Choroid plexus epithelial cell (primary cell): ENCODE results near the gene BTBD6.
A peak's percentile ranks its signal among the peaks of the same experiment; 100 is the strongest.

ENCODE experiments used
- DNase-seq: peaks from one replicate; pipeline ENCODE4 v3.0.0-alpha.2; 2010; ENCODE audit warnings: low read depth
- H3K4me3 ChIP-seq: 2 replicates; pipeline ENCODE4 v1.5.1; 2011; ENCODE audit warnings: low read depth, mild to moderate bottlenecking, control low read depth, low read length, moderate library complexity
- CTCF ChIP-seq: conservative IDR thresholded peaks from 2 replicates; pipeline ENCODE4 v1.5.1; 2011; ENCODE audit warnings: low read depth, mild to moderate bottlenecking, control low read depth, inconsistent platforms, low read length, moderate library complexity

The BTBD6 gene

GRCh38 chr14:105206873-105207272, 41.5 kb upstream of the BTBD6 start:
- no peak for TF ChIP-seq CTCF
- H3K4me3 ChIP-seq, result no peak overlapping the region
- DNase-seq, result no peak

- H3K4me3 ChIP-seq, result no peak overlapping the region
- TF ChIP-seq CTCF, result peak; percentile 27
- no peak for DNase-seq
These were observed 40.9 kb upstream of the BTBD6 start for GRCh38 chr14:105207460-105207901.

GRCh38 chr14:105207996-105208737, 40.2 kb upstream of the BTBD6 start:
- no peak for TF ChIP-seq CTCF
- no peak for DNase-seq
- H3K4me3 ChIP-seq, result no peak overlapping the region

DNA sequence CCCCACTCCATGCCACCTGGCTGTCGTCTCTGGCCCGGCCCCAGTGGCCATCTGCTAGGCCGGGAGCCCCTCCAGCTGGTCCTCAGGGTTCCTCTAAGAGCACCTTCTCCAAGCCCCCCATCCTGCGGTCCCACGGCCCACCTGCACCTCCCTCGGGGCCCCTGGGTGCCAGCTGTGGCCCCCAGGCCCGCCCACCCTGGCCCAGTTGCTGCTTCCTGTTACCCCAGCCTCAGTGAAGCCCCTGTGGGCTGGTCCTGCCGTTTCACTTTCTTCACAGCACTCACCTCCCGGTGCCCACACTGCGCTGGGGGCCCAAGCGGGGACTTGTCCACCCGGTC, 39.6 kb upstream of the BTBD6 start:
- DNase-seq, result no peak
- no peak for TF ChIP-seq CTCF
- no peak overlapping the region for H3K4me3 ChIP-seq

DNA sequence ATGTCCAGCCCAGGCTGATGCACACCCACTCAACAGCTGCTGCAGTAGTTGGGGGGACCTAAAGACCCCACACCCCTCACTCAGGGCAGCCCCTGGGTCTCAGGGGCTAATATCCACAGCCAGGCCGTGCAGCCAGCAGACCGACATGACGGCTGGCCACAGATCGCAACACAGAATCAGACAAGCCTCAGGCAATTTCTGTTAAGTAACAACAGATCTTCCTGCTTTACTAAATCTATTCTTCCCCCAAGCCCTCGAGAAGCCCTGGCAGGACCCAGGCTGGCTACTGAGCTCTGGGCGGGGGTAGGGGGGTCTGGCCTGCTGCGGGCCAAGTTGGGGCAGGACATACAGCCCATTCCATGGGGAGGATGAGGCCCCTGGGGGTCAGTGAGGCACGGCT, 39.2 kb upstream of the BTBD6 start:
- TF ChIP-seq CTCF, result no peak
- H3K4me3 ChIP-seq, result no peak overlapping the region
- no peak for DNase-seq

DNA sequence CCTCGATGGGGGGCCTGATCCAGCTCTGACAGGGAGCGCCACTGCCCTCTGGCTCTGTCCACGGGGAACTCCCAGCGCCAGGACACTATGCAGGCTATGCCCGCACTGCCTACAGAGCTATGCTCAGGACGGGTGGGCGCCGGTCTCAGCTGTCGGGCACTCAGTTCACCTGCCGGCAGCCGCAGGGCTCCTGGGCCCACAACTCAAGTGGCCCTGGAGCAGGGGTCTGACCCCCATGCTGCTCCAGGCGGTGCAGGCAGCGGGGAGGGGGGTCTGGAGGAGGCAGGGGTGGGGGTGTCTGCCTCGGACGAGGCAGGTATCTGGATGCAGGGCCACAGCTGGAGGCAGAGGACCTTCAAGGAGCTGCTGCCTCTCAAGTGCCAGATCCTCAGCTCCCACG, 38.7 kb upstream of the BTBD6 start:
- H3K4me3 ChIP-seq, result no peak overlapping the region
- DNase-seq, result no peak
- no peak for TF ChIP-seq CTCF
